HG02798 (cell line): ENCODE measurements around the gene ATRNL1.

Experiments used
- ATAC-seq: cut with Tn5 transposase; IDR thresholded peaks from one replicate; pipeline ENCODE4 v1.9.1; 2021; ENCODE audit warnings: mild to moderate bottlenecking; ENCODE audit not compliant: unreplicated experiment, poor library complexity

Gene ATRNL1

DNA sequence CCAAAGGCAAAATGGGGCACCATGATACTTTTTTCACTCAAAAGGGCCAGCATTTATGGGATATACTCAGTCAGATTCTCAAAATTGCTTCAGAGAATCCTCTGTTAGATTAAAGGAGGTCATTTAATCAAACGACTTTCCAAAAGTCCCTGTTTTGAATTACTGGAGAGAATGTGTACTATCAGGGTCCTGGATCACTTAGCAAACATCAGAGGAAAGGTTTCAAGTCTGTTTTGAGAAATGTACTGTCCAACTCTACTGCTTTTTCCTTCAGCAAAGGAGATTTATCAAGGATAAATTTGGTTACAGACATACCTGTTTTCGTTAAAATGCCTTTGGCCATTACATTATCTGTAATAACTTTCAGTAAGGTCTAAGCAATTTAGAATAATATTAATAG lies 838.9 kb downstream of the ATRNL1 start:
- no peak for ATAC-seq

DNA sequence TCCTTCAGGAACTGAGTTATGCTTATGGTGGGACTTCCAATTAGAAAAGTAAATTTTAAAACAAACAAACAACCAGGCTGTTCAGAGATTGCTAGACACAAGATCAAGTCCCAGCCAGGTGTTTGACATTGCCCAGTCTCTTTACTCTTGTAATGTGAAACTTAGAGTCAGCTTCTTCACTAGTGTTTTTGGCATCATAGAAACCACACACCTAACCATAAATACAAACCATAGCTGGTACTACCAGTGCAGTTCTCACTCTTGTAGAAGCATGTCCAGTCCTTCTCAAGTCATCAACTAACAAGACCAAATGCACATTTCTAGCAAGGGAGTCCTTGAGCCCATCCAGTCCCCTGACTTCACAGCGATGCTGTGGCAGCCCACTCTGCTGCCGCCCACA lies 839.9 kb downstream of the ATRNL1 start:
- ATAC-seq: no peak

DNA sequence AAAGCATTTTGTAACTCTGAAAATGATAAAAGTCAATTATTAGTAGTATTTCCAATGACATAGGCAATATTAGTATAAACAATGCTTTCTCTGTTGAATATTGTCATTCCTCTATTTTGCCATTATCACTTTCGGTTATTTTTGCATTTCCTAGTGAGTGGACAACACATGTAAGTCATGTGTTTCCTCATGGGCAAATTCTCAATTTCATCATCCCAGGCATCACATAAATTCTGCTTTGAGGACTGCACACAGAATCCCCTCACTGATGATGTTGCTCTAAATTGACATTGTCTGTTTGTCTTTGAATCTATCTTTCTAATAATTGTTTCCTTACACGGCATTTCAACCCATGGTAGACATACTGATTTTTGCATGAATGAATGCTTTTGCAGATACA lies 842.6 kb downstream of the ATRNL1 start:
- no peak for ATAC-seq

DNA sequence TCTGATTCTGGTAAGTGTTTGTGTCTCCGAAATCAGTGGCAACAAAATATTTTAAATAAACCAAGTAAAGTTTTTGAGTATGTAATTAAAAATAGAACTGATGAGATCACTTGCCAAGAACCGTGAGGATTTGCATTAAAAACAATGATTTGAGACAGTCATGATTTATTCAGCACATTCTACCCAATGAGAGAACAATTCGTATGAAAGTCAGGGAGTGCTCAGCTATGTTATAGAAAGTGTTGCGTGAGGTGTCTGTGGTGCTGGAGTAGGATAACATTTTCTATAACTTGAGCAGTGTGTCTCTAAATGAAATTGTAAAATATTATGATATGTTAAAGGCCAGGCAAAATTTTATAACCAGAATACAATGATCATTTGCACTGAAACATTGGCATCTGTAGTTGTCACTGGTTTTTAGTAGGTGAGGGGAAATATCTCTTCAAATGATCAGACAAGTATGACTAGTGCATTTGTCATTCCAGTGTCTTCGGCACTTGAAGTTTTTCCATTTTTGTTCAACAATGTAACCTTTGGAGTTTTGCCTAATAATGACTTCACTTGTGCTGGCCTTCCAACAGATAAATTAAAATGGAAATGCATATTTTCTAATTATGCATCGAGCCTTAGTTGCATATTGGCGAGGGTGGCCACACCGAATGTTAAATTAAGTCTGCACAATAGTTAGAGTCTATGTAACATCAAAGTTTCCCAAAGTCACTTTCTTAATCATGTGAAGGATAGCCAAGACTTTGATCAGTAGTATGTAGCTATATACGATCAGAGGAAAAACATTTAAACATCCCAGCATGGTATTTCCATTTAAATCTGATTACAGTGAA lies 844.0 kb downstream of the ATRNL1 start:
- ATAC-seq: no peak

DNA sequence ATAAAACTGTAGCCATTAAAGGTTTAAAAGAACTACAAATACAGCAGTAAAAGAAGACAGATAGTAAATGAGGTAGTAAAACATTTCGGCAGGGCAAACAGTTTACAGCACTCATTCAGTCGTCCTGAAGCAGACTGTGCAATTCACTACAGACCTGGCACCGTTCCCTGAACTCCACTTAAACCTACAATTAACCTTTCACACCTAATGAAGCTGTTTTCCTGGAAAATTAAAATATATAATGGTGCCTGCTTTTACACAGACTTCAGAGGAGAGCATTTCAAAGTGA lies 844.5 kb downstream of the ATRNL1 start:
- no peak for ATAC-seq

DNA sequence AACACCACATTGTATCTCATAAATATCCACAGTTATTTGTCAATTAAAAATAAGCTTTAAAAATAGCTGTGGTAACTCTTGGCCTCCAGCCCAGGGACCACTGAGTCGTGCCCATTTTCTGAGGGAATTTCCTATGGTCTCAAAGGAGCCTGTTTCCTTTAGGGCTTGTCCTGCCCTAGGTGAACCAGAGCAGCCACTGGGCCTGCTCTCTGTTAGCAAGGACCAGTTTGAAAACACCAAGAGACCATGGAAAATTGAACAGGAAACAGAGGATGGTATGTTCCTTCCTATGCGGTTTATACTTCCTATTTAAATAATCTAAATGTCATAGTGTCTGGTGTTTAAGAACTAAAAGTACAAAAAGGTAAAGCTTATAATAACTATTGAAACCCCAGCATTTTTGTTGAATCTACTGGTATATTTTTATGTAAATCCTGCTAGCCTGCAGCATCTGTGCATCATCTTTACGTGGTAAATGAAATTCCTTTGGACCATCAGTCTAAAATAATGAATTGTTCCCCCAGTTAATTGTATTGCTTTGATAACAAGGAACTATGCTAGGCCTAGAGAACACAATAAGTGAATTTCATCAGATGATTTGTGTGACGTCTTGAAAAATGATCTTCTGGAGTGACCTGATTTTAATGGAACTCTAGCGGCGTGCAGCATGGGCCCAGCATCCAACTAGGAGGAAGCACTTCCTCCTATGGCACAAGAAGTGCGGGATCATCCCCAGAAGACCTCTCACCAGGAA lies 846.1 kb downstream of the ATRNL1 start:
- ATAC-seq: no peak

DNA sequence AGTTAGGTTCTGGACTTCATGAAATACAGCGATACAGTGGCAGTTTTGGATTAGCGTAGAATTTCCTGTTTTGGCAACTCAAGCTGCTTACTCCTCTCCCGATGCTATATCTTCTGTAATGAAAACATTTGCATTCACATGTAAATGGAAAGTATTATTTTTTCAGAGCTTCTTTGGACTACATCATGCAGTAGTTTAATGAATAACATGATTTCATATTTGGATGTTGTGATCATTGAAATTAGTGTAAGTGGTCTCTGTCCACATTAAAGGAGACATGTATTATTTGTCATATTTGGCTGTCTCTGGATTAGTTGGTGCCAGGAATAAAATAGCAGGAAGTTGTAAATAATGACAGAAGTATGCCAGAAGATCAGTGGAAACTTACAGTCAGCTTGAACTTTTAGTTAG lies 848.2 kb downstream of the ATRNL1 start:
- ATAC-seq: no peak

DNA sequence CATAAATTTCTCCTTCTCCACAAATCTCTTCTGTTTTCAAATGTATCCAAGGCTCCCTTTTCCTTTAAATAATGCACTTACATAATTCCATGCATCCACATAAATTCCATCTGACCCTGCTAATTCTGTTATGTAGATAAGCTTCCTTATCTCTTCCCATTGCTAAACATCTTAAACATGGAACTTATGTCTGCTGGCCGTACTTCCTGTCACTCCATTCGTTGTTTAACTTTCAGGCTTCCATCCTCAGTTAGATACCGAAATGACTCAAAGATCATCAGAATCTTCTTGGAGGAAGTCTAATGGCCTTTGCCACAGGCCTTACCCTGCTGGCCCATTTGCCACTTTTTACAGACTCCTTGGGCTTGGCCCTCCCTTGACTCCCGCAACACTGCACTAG lies 848.9 kb downstream of the ATRNL1 start:
- no peak for ATAC-seq

DNA sequence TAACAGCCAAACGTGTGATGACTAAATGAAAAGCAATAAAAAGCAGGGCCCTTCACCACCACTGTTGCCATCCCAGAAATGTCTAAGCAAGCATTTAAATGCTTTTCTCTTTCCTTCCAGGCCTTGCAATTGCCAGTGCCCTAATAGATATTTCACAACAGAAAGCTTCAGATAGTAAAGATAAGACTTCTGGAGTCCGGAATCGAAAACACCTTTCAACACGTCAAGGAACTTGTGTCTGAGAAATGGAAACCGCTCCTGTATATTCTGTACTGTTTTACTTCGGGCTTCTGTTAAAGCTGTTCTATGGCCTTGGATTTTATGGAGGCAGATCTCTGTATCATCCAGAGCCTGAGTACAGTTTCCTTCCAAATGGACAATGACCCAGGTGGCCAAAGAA lies 851.4 kb downstream of the ATRNL1 start:
- ATAC-seq: no peak

DNA sequence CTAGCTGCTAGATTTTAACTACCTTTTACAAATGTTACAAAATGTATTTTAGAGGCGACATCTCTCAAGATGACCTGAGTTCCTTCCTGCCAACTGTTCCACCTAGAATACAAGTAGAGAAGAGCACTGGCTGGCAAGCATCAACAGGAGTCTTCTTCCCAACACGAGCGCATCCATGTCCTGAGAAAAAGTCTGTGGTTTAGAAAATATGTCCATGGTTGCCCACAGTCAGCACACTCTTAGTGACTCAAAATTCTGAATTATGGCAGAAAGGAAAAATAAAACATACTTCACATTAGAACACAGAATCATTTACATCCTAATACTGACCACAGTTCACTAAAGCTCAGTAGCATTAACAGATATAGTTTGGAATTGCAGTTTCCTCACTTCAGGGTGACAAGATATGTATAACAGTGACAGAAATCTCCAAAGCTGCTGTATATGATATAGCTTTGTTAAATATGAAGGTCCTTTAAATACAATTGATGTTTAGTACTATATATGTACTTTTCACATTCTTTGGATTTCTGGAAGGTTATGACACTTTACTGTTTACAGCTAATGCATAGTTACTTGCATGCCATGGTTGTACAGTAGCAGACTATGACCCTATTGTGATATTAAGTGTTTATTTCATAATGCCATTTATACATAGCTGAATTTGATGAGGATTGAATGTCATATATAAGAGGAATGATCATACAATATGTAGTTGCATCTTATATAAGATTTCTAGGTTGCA lies 852.7 kb downstream of the ATRNL1 start:
- no peak for ATAC-seq

DNA sequence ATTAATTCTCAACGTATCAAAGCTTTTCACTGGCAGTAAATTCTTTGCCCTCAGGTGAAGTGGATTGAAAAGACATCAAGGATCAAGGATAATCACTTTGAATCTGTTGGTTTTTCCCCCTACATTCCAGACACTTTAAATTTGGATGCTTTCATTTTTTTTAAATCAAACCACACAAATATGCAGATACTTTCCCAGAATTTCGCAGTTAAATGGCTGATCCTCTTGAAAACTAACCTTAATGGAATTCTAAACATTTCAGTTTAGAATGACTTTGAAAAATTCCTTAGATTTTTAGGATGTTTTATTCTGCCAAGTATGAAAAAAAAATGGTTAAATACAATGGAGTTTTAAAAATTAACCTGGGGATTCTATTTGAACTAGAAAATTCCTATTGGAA lies 853.9 kb downstream of the ATRNL1 start:
- no peak for ATAC-seq

DNA sequence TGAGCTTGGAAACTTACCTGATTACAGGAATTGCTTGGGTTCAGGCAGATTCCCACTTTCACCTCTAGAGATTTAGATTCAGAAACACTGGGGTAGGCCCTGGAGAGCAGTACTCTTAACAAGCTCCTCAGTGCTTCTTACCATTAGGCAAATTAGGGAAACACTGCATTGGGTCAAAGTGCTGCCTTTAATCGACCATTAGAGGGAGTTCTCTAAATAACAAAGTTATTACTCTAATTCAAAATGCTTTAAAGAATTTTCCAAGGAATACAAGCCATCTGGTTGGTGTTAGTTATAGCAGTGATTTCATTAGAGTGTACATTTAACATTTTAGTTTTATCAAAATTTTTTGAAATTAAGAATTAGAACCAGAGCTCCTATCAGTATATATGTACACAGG lies 855.3 kb downstream of the ATRNL1 start:
- no peak for ATAC-seq

DNA sequence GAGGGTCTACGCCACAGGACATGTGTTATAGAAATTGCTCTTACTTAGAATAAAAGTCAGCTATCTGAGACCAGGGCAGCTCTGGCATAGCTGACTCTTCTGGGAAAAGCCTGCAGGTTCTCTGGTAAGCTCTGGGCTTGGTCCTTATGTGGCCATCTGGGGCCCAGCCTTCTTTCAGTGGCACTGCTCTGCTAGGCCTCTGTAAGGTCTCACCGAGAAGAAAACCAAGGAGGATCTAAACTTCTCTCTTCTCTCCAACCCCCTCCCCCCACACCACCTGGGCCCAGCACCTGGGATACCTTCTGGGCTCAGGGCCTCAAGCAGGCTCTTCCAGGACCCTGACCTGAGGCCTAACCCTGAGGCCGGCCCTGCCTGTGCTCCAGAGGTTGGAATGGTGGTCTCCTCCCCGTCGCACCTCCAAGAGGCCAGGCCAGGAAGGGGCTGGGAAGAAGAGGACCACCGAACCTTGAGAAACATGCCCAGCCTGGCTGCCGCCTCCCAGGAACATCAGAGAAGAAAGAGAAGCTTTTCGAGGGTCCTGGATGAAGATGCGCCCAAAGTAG lies 856.2 kb downstream of the ATRNL1 start:
- no peak for ATAC-seq

DNA sequence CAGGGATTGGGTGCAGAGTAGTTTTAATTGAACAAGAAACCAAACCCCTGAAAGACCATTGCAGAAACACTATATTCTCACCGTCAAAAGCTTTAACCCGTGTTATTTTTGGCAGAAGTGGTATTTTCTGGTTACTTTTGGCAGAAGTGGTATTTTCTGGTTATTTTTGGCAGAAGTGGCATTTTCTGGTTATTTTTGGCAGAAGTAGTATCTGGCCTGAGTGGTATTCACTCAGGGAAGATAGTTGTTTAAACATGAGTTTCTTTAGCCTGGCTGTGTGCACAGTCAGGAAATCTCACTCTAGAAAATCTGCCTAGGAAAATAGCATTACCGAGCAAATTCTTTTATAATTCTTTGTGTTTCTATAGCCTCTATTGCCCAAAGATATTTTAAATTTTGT lies 857.2 kb downstream of the ATRNL1 start:
- ATAC-seq: no peak

DNA sequence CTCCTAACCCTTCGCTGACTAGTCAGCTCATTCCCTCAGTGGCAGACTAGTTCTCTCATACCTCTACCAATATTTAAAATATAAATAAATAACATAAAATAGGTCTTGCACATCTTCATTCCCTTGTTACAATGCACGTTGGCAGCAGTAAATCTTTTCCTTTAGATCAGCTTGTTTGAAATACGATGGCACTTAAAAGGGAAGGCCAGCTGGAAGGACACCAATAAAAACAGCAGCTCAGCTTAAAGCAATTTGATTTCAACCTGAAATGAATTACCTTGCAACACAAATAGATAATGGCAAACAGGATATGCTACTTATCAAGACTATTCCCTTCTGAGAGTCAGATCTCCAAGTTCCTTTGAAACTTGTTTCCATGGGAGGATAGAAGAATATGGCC lies 858.1 kb downstream of the ATRNL1 start:
- ATAC-seq: no peak

DNA sequence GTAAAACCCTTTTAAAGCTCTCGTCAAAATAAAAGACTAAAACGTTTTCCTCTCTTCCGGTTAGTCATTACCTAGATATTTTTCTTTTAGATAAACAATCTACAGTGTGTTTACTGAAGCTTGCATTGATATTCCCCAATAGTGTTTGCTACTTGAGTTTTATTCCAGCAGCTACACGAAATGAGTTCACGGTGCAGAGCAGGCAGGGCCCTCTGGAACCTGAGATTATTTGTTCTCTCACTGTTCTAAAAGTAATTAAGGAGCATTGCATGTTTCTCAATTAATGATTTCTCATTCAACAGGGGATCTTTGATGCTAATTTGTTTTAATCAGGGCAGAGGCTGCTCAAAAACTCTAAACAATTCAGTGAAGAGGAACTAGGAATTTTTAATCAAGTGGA lies 860.1 kb downstream of the ATRNL1 start:
- ATAC-seq: no peak

DNA sequence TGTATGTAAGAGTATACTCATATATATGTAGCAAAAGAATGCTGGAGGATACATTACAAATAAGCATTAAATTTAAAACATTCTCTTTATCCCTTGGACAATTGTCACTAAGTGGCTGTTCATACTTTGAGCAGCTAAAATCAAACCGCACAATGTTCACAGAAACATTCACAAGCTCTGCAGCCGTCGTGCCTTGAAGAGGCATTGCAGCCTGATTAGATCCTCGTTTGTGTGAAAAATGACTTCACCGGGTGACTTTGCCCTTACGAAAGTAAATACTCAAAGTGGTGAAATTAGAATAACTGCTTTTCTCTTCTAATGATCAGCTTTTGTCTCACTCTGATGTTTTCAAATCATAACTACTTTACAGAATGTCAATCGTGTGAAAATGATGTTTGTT lies 860.8 kb downstream of the ATRNL1 start:
- ATAC-seq: no peak

DNA sequence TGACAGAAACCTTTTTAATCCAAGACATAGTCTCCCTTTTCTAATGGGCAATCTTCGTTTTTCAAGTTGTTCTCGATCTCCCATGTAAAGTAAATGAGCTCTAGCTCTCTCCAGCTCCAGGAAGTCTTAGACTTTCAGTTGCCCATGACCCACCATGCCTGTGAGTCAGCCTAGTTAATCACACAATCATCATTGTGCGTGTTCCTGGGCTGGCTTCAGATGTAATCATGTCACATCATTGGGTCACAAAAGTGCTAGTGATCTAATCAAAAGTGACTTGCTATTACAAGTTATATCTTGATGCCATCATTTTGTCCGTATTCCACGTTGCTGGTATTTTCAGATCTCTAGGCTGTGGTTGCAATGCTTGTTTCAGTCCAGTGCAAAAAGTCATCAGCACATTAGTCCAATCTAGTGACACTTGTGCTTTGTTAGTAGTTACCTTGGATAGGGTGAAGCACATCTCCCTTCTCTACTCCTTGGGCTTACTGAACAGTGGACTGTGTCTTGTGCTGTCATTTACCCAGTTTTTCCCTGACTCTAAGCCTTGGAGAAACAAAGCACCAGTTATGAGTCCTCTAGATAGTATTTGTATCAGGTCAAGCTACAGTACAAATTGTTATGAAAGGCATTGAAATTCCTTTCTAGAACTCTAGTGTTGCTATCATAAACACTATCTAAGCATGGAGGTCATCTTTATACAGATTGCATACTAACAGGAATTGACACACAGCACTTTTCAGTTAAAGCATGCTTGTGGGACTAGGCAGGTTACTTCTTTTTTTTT lies 863.3 kb downstream of the ATRNL1 start:
- no peak for ATAC-seq

DNA sequence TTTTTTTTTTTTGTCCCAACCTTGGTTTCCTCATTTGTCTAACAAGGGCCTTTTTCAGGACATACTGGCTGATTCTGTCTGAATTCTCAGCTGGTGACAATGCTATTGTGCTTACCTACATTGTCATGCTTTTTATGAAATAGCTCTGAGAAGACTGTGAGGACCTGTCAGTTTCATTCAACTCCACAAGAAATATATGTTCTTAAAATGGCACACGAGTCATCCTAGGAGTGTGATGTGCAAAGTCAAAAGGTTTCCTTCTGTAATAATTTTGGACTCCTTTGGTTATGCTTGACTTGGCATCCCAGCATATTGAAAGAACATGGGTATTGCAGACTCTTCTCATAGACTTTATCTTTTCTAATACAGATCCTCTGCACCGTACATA lies 863.8 kb downstream of the ATRNL1 start:
- ATAC-seq: no peak

DNA sequence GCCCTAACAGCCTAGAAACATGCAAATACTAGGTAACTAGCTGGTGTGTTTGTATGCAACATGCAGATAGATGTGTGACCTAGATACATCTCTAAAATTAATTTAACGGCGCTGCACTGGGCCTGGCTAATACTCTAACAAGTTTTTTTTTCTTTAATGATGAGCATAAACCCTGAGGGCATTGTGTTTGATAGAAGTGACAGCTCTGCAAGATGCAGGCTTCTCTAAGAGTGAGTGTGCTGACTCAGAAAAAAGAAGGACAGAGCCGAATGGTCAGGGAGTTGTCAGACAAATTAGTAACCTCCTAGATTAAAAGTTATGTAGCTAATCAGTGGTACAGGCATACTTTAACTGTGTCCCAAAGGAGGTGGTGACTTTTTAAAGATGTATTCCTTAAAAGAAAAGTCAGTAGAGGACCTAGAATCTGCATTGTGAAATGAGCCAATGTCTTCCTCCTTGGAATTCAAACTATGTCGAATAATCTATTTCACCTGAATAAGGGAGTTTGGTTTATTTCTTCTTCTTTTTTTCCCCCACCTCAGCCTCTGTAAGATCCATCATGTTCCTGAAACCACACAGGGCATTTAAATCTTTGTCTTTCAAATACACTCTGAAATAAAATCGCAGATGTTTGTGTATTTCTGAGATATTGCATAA lies 864.7 kb downstream of the ATRNL1 start:
- ATAC-seq: no peak
